Aorta (tissue), 5 donors: ENCODE measurements around the gene CARTPT. TPM values are rescaled to one million over a fixed set of nuclear protein-coding genes. Genes with fewer than 3 reads are reported as not detected.

Experiments
- ATAC-seq: fragments of 200-7000 bp; cut with Tn5 transposase; one replicate; pipeline ENCODE4 v1.9.1; 2022; ENCODE audit warnings: moderate library complexity; ENCODE audit not compliant: low FRiP score
- DNase-seq, 2 donors: peaks; one replicate each; pipeline ENCODE4 v3.0.0-alpha.2; 2020
- H3K27ac ChIP-seq, 2 donors: one replicate each; pipeline ENCODE4 v1.5.1; 2013; ENCODE audit warnings: low read length in 2 of 2, mild to moderate bottlenecking in 2 of 2, moderate library complexity in 2 of 2, control low read depth in 1 of 2, inconsistent platforms in 1 of 2, low read depth in 1 of 2
- H3K27me3 ChIP-seq, 2 donors: one replicate each; pipeline ENCODE4 v1.6.1; 2013; ENCODE audit warnings: control low read depth in 1 of 2, low read length in 1 of 2, mild to moderate bottlenecking in 1 of 2, moderate library complexity in 1 of 2; ENCODE audit not compliant: insufficient read depth in 2 of 2, control insufficient read depth in 1 of 2
- H3K36me3 ChIP-seq, 2 donors: one replicate each; pipeline ENCODE4 v1.6.1; 2013; ENCODE audit warnings: control low read depth in 1 of 2, low read length in 1 of 2, mild to moderate bottlenecking in 1 of 2; ENCODE audit not compliant: insufficient read depth in 2 of 2, control insufficient read depth in 1 of 2
- H3K4me1 ChIP-seq, 2 donors: one replicate each; pipeline ENCODE4 v1.6.1; 2013; ENCODE audit warnings: low read length in 2 of 2, control low read depth in 1 of 2, mild to moderate bottlenecking in 1 of 2, moderate library complexity in 1 of 2; ENCODE audit not compliant: insufficient read depth in 2 of 2, control insufficient read depth in 1 of 2
- H3K4me3 ChIP-seq, 2 donors: one replicate each; pipeline ENCODE4 v1.5.1; 2013; ENCODE audit warnings: low read length in 2 of 2, control low read depth in 1 of 2, mild to moderate bottlenecking in 1 of 2
- H3K9me3 ChIP-seq: one replicate; pipeline ENCODE4 v1.6.1; 2013; ENCODE audit warnings: mild to moderate bottlenecking, low read length; ENCODE audit not compliant: control insufficient read depth
- WGBS, 2 donors: extraction: QIAGEN DNeasy Blood & Tissue Kit; methylation state at CpG; one replicate each; pipeline ENCODE4 v1.1.7; 2013; 5-methylcytosine and 5-hydroxymethylcytosine counted together
- intact Hi-C, 2 donors: fragments of 100-400 bp; cut with DNase I; formaldehyde crosslinking; loops; one replicate each; pipeline versions ENCODE4 v1.14.2 to v1.15.0; 2022
- polyA plus RNA-seq, 2 donors: library from polyadenylated mRNA; stranded (reverse); fragments of 200-250 nt; gene quantifications; one replicate each; pipeline ENCODE4 v1.2.3, GENCODE V29; 2013
- total RNA-seq, 2 donors: library from RNA; stranded (reverse); fragmentation: NEBNext Ultra II Directional; extraction: Animal tissue kit (Norgen Biotek cat#: 25700); gene quantifications; one replicate each; pipeline ENCODE4 v1.2.1, GENCODE V29; 2021
- donor health status: healthy with polysubstance abuse.
- donor health status: Bipolar disorder and iron deficiency.
- donor health status: DM: no; HTN: no; CAD: no.
- donor health status: DM: no; HTN: no; CAD: no.
- donor health status: DM: yes; HTN: yes; CAD: no.

The CARTPT gene
- total and polyA plus RNA-seq, 4 donors, result 0.51 to 30.8 TPM; not detected in 2

DNA sequence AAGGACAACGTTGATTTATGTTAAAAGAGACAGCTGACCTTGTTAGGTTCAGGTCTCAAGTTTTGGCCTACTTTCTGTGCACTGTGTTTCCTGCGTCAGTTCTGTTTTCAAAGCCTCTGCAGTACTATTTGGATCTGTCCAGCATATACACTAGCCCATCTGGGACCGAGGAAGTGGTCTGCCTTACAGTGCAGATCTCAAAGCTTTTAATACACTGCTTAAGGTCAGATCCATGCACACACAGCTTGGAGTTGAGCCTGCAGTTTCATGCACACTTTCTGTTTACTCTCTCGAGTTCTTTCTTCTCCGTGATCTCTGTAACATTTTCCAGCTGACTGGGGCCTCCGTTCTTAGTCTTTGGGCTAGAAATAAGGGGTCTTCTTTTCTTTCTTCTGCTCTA, 24.1 kb downstream of the CARTPT start:
- no peaks in the 10 kb centered on the region for H3K36me3 ChIP-seq
- no peak overlapping the region for H3K4me3 ChIP-seq
- intact Hi-C loops, result no loop called here
- peaks cover 3% of the 10 kb centered on the region for H3K9me3 ChIP-seq
- DNase-seq (no peak), ATAC-seq (no peak)
- no peaks in the 10 kb centered on the region for H3K4me1 ChIP-seq
- WGBS, 2 donors, result 40 to 51% methylated on average over 6 of the region's 6 CpGs
- no peaks in the 10 kb centered on the region for H3K27me3 ChIP-seq
- H3K27ac ChIP-seq, result no peak overlapping the region

- Histone ChIP-seq H3K27ac (no peak overlapping the region), H3K9me3 (peaks cover 3% of the 10 kb centered on the region), H3K4me1 (peaks cover 0 to 2% of the 10 kb centered on the region in 2 donors), H3K36me3 (no peaks in the 10 kb centered on the region), H3K4me3 (no peak overlapping the region), H3K27me3 (no peaks in the 10 kb centered on the region)
- no peak for DNase-seq
- no peak for ATAC-seq
- WGBS, 2 donors, result 62% methylated on average over 7 of the region's 7 CpGs
- intact Hi-C loops, result no loop called here
Measured at GRCh38 chr5:71744009-71744790, 25.1 kb downstream of the CARTPT start.

DNA sequence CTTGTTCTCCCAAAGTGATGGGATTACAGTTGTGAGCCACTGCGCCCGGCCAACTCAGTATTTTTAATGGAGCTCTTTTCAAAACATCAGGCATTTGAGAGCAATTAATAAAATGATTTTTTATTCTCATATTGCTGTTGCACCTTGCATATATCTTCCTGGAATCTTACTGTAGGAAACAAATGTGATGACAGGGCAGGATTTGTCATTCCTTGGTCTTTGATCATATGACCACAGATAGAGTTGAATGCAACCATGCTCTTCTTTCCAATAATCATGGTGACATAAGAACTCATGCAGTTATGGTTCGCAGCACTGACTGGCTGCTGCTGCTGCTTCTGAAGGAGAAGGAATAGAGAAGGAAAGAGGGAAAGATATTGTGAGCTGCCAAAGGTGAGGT, 28.1 kb downstream of the CARTPT start:
- DNase-seq, result no peak
- no peaks in the 10 kb centered on the region for H3K36me3 ChIP-seq
- H3K9me3 ChIP-seq, result no peaks in the 10 kb centered on the region
- H3K4me1 ChIP-seq, result peaks cover 0 to 2% of the 10 kb centered on the region in 2 donors
- no peaks in the 10 kb centered on the region for H3K27me3 ChIP-seq
- no peak overlapping the region for H3K27ac ChIP-seq
- no peak for ATAC-seq
- intact Hi-C loops, result no loop called here
- no peak overlapping the region for H3K4me3 ChIP-seq
- 95 to 96% methylated on average over 3 of the region's 3 CpGs for WGBS, 2 donors

DNA sequence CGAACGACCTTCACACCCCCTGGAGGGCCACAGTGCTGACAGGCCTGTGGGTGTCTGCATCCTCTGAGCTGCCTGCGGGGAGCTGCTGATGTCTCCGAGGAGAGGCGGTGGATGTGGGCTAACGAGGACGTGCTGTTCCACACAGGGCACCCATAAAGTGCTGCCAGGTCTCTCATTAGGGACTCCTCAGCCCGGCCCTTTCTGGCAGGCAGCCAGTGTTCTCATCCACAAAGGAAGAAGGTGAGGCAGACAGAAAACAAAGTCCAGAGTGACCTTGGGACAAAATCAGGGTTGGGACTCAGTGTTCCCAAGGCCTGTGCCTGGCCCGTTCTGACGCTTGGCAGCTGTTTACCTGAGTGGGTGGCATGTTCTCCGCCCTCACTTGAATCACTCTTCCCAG, 29.3 kb downstream of the CARTPT start:
- intact Hi-C loops, result no loop called here

GRCh38 chr5:71751422-71751821, 32.3 kb downstream of the CARTPT start:
- Histone ChIP-seq H3K27me3 (no peaks in the 10 kb centered on the region), H3K27ac (no peak overlapping the region), H3K36me3 (no peaks in the 10 kb centered on the region), H3K4me1 (peaks cover 0 to 2% of the 10 kb centered on the region in 2 donors), H3K4me3 (no peak overlapping the region), H3K9me3 (no peaks in the 10 kb centered on the region)
- ATAC-seq (no peak), DNase-seq (no peak)
- intact Hi-C loops, result loop anchor here in 1 of 2 donors (10.0 kb wide), 1 partner anchor 277 kb away; no protein-coding TSS in a partner anchor
- WGBS, 2 donors, result 78 to 79% methylated on average over 4 of the region's 4 CpGs

More for the DNA sequence above, 29.3 kb downstream of the CARTPT start:
- no peak overlapping the region for H3K4me3 ChIP-seq
- H3K36me3 ChIP-seq, result no peaks in the 10 kb centered on the region
- H3K27ac ChIP-seq, result peak overlapping the region in 1 of 2 donors; percentile 23
- no peaks in the 10 kb centered on the region for H3K9me3 ChIP-seq
- peaks cover 0 to 2% of the 10 kb centered on the region in 2 donors for H3K4me1 ChIP-seq
- ATAC-seq (no peak), DNase-seq (peak in 1 of 2 donors; percentile 77)
- no peaks in the 10 kb centered on the region for H3K27me3 ChIP-seq
- WGBS, 2 donors, result 35 to 67% methylated on average over 11 of the region's 11 CpGs

- no peak overlapping the region for H3K4me3 ChIP-seq
- intact Hi-C loops, result loop anchor here in 1 of 2 donors (10.0 kb wide), 1 partner anchor 278 kb away; no protein-coding TSS in a partner anchor
- ATAC-seq (no peak), DNase-seq (no peak)
- no peaks in the 10 kb centered on the region for H3K9me3 ChIP-seq
- peaks cover 0 to 2% of the 10 kb centered on the region in 2 donors for H3K4me1 ChIP-seq
- H3K36me3 ChIP-seq, result no peaks in the 10 kb centered on the region
- no peaks in the 10 kb centered on the region for H3K27me3 ChIP-seq
- WGBS, 2 donors, result 77 to 83% methylated on average over 4 of the region's 4 CpGs
- no peak overlapping the region for H3K27ac ChIP-seq
Measured at GRCh38 chr5:71752441-71753190, 33.5 kb downstream of the CARTPT start.

DNA sequence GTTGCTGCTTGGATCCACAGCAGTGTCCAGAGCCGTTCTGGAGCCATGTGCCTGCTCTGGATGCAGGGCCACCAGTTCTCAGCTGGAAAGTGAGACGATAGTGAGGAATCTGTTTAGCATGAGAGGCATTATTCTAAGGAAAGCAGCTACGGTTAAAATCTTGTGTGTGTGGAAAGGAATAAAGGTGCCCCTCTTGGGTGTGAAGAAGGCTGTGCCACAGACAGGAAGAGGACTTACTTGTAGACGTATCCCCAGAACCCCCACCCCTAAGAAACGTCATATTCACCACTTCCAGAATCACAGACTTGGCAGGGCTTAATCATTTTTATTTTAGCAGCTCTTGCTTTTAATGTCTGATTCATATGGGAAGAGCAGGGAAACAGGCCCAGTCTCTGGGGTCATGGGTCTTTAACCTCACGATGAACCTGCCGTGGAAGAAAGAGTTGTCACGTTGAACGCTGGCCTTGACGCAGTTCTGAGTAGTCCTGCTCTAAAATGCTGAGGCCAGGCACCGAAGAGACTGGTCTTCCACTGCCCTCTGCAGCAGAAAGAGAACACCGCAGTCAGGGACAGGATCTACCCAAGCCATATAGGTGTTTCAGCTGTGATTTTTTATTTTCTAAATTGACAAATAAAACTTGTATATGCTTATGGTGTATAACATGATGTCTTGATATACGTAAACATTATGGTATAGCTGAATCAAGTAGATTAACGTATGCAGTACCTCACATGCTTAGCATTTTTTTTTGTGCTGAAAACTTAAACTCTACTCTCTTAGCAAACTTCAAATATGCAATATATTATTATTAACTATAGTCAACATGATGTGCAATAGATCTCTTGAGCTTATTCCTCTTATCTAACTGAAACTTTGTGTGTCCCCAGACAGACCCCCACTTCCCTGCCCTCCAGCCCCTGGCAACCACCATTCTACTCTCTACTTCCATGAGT, 38.8 kb downstream of the CARTPT start:
- Histone ChIP-seq H3K4me1 (no peaks in the 10 kb centered on the region), H3K36me3 (no peaks in the 10 kb centered on the region), H3K27ac (no peak overlapping the region), H3K9me3 (no peaks in the 10 kb centered on the region), H3K4me3 (no peak overlapping the region), H3K27me3 (no peaks in the 10 kb centered on the region)
- DNase-seq (peak; percentile 64 to 75), ATAC-seq (peak; percentile 91)
- WGBS, 2 donors, result 7 to 10% methylated on average over 14 of the region's 14 CpGs
- intact Hi-C loops, result loop anchor here in 1 of 2 donors (10.0 kb wide), 1 partner anchor 283 kb away; no protein-coding TSS in a partner anchor

- intact Hi-C loops, result no loop called here
- H3K4me3 ChIP-seq, result no peak overlapping the region
- H3K27me3 ChIP-seq, result no peaks in the 10 kb centered on the region
- ATAC-seq, result no peak
- H3K36me3 ChIP-seq, result no peaks in the 10 kb centered on the region
- H3K4me1 ChIP-seq, result no peaks in the 10 kb centered on the region
- WGBS, 2 donors, result 94 to 98% methylated on average over 5 of the region's 5 CpGs
- no peaks in the 10 kb centered on the region for H3K9me3 ChIP-seq
- H3K27ac ChIP-seq, result no peak overlapping the region
- no peak for DNase-seq
Measured at GRCh38 chr5:71762826-71763225, 43.8 kb downstream of the CARTPT start.
